HG02763 (cell line): ENCODE measurements around the gene FILIP1L.
"Not testable (repeated sequence)": the region's sequence is repeated elsewhere in the genome, so short reads cannot be mapped to it uniquely, and the experiment has no call there.

ENCODE experiments used
- ATAC-seq: cut with Tn5 transposase; IDR thresholded peaks from one replicate; pipeline ENCODE4 v1.9.1; 2021; ENCODE audit warnings: mild to moderate bottlenecking, moderate library complexity; ENCODE audit not compliant: unreplicated experiment

FILIP1L gene

GRCh38 chr3:100099621-100100020, 14.7 kb downstream of the FILIP1L start:
- no peak for ATAC-seq

- no peak for ATAC-seq
Observed at GRCh38 chr3:100098784-100099070, 15.6 kb downstream of the FILIP1L start.

GRCh38 chr3:100097919-100098783, 16.1 kb downstream of the FILIP1L start:
- no peak for ATAC-seq

- ATAC-seq = no peak
Observed at GRCh38 chr3:100096866-100097265, 17.4 kb downstream of the FILIP1L start.

GRCh38 chr3:100096286-100096685, 18.0 kb downstream of the FILIP1L start:
- not testable (repeated sequence) for ATAC-seq

- no peak for ATAC-seq
Observed at GRCh38 chr3:100093831-100094230, 20.5 kb downstream of the FILIP1L start.

GRCh38 chr3:100090669-100091005, 23.7 kb downstream of the FILIP1L start:
- no peak for ATAC-seq

GRCh38 chr3:100089812-100090668, 24.3 kb downstream of the FILIP1L start:
- peak; percentile 68 for ATAC-seq

GRCh38 chr3:100088735-100089368, 25.4 kb downstream of the FILIP1L start:
- ATAC-seq = no peak

GRCh38 chr3:100087198-100087597, 27.1 kb downstream of the FILIP1L start:
- peak; percentile 91 for ATAC-seq

- ATAC-seq = no peak
Observed at GRCh38 chr3:100086401-100086800, 27.9 kb downstream of the FILIP1L start.

- no peak for ATAC-seq
Observed at GRCh38 chr3:100084100-100084806, 30.0 kb downstream of the FILIP1L start.

GRCh38 chr3:100083209-100083608, 31.1 kb downstream of the FILIP1L start:
- no peak for ATAC-seq

- ATAC-seq = no peak
Observed at GRCh38 chr3:100082714-100083113, 31.6 kb downstream of the FILIP1L start.

- no peak for ATAC-seq
Observed at GRCh38 chr3:100081986-100082692, 32.2 kb downstream of the FILIP1L start.

GRCh38 chr3:100081311-100081710, 33.0 kb downstream of the FILIP1L start:
- no peak for ATAC-seq

GRCh38 chr3:100080573-100080972, 33.7 kb downstream of the FILIP1L start:
- no peak for ATAC-seq

- no peak for ATAC-seq
Observed at GRCh38 chr3:100079328-100079727, 35.0 kb downstream of the FILIP1L start.

GRCh38 chr3:100076731-100077529, 37.4 kb downstream of the FILIP1L start:
- no peak for ATAC-seq
